B cell (primary cell): ENCODE data around the gene SUMO3.

ENCODE experiments used
- EZH2 ChIP-seq: IDR thresholded peaks from 2 replicates; pipeline ENCODE4 v1.6.1; 2012; ENCODE audit warnings: borderline replicate concordance, low read depth, mild to moderate bottlenecking, moderate library complexity, low read length; ENCODE audit not compliant: insufficient read depth, poor library complexity, severe bottlenecking
- TF ChIP-seq, protein P1 (sequence below): fragments of 200-600 bp; IDR thresholded peaks from one replicate; pipeline ENCODE4 v1.8.0; 2022; ENCODE audit warnings: antibody characterized with exemption, mild to moderate bottlenecking

DNA sequence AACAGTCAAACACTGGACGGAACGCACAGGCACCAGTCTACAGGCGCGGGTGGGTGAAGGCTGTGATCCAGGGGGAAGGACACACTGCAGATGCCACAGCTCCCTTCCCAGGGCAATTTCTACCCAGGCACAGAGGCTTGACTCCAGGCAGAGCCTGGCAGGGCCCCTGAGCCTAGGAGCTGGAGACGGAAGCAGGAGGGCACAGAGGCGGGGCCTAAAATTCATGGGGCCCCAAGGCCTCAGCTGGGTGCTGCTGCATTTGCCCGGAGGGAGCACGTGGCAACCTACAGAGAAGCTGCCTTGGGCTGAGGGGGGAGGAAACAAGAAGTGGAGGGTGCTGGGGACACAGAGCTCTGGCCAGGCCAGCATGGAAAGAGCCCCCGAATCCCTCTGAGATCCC, 57.5 kb downstream of the SUMO3 start:
- TF ChIP-seq, protein P1, sequence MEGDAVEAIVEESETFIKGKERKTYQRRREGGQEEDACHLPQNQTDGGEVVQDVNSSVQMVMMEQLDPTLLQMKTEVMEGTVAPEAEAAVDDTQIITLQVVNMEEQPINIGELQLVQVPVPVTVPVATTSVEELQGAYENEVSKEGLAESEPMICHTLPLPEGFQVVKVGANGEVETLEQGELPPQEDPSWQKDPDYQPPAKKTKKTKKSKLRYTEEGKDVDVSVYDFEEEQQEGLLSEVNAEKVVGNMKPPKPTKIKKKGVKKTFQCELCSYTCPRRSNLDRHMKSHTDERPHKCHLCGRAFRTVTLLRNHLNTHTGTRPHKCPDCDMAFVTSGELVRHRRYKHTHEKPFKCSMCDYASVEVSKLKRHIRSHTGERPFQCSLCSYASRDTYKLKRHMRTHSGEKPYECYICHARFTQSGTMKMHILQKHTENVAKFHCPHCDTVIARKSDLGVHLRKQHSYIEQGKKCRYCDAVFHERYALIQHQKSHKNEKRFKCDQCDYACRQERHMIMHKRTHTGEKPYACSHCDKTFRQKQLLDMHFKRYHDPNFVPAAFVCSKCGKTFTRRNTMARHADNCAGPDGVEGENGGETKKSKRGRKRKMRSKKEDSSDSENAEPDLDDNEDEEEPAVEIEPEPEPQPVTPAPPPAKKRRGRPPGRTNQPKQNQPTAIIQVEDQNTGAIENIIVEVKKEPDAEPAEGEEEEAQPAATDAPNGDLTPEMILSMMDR = no peak
- TF ChIP-seq EZH2 = no peak
